ENCODE data around the gene DNAJA3. TPM values are rescaled to one million over a fixed set of nuclear protein-coding genes. Genes with fewer than 3 reads are reported as not detected.

DNAJA3 gene
- total and polyA plus RNA-seq, 9 of the 15 experiments (the other 6 are each of a cell fraction or from before 2014, with no cell fraction given), result 8.1 to 105 (median 79.0) TPM

GRCh38 chr16:4402439-4403132 is 23.1 kb upstream of the DNAJA3 start (continued):
- TF ChIP-seq HDAC2 (IDR thresholded peaks at IDR 0.05) (0 out of 2 replicates have a peak, but pooled peaks have one; percentile 53), ZNF395 (CRISPR knock-in tag; IDR thresholded peaks at IDR 0.05) (no peak), TRIM24 (IDR thresholded peaks at IDR 0.05) (no peak; a peak in 1 of 4 replicates), SRSF3 (IDR thresholded peaks at IDR 0.05; ENCODE audit: insufficient read depth, low read length) (no peak), MLLT1 (IDR thresholded peaks at IDR 0.05) (0 out of 4 replicates have a peak, but pooled peaks of 1 of the 2 experiments have one; percentile 24), ZBTB7A (IDR thresholded peaks at IDR 0.05; ENCODE audit: borderline replicate concordance, control insufficient read depth, low read depth, low read length) (peak; percentile 64; the same call in 1 of the 2 replicates), ZNF707 (CRISPR knock-in tag; conservative IDR thresholded peaks at IDR 0.05) (no peak), KLF1 (tag; IDR thresholded peaks at IDR 0.05) (no peak), XRCC5 (IDR thresholded peaks at IDR 0.05; ENCODE audit: low read depth, low read length) (peak; percentile 76), VEZF1 (CRISPR knock-in tag; IDR thresholded peaks at IDR 0.05) (peak; percentile 45), TARDBP (IDR thresholded peaks at IDR 0.05) (no peak), ZNF764 (CRISPR knock-in tag; IDR thresholded peaks at IDR 0.05; ENCODE audit: low read depth) (no peak), NUFIP1 (IDR thresholded peaks at IDR 0.05; ENCODE audit: partially characterized antibody) (no peak), DLX4 (CRISPR knock-in tag; IDR thresholded peaks at IDR 0.05) (no peak), ZNF449 (CRISPR knock-in tag; IDR thresholded peaks at IDR 0.05) (no peak), NFATC3 (IDR thresholded peaks at IDR 0.05) (no peak), SMAD1 (IDR thresholded peaks at IDR 0.05; ENCODE audit: low read depth, low read length, partially characterized antibody) (no peak), EGR1 (conservative IDR thresholded peaks at IDR 0.05) (no peak), ZNF263 (CRISPR knock-in tag; IDR thresholded peaks at IDR 0.05; ENCODE audit: borderline replicate concordance) (peak; percentile 70; the same call in 1 of the 2 replicates), NR1H2 (CRISPR knock-in tag; IDR thresholded peaks at IDR 0.05) (no peak), TOE1 (IDR thresholded peaks at IDR 0.05; ENCODE audit: borderline replicate concordance) (peak; percentile 74; the same call in 1 of the 2 replicates), TOE1 (CRISPR knock-in tag; IDR thresholded peaks at IDR 0.05; ENCODE audit: borderline replicate concordance, low read depth) (no peak)
